GM23338 (cell line): Measurements from ENCODE around the gene VAMP8. TPM values are rescaled to one million over a fixed set of nuclear protein-coding genes. Genes with fewer than 3 reads are reported as not detected.

Experiments used
- ATAC-seq: fragments of 200-7000 bp; cut with Tn5 transposase; 3 replicates; pipeline ENCODE4 v1.9.1; 2020
- DNase-seq: peaks from one replicate; pipeline ENCODE4 v3.0.0-alpha.2; 2015; ENCODE audit warnings: low spot score
- H2AFZ ChIP-seq: fragments of 200-600 bp; sonication (generic); 2 replicates; pipeline ENCODE4 v1.8.0; 2016; ENCODE audit warnings: antibody characterized with exemption, mild to moderate bottlenecking, moderate library complexity
- H3F3A ChIP-seq: fragments of 200-600 bp; sonication (generic); replicated peaks from 2 replicates; pipeline ENCODE4 v1.8.0; 2017; ENCODE audit warnings: antibody characterized with exemption, mixed run types, low read depth
- H3K27ac ChIP-seq: fragments of 200-600 bp; sonication (generic); 2 replicates; pipeline ENCODE4 v1.6.1; 2016; ENCODE audit warnings: low read depth
- H3K27me3 ChIP-seq: fragments of 200-600 bp; sonication (generic); 2 replicates; pipeline ENCODE4 v1.8.0; 2016; ENCODE audit warnings: mild to moderate bottlenecking, mixed run types, moderate library complexity; ENCODE audit not compliant: insufficient read depth
- H3K36me3 ChIP-seq: fragments of 200-600 bp; sonication (generic); 2 replicates; pipeline ENCODE4 v1.8.0; 2016; ENCODE audit warnings: mild to moderate bottlenecking; ENCODE audit not compliant: insufficient read depth
- H3K4me1 ChIP-seq: fragments of 200-600 bp; sonication (generic); 2 replicates; pipeline ENCODE4 v1.8.0; 2016; ENCODE audit warnings: mild to moderate bottlenecking, moderate library complexity; ENCODE audit not compliant: insufficient read depth
- H3K4me2 ChIP-seq: fragments of 200-600 bp; sonication (generic); 2 replicates; pipeline ENCODE4 v1.7.1; 2017; ENCODE audit warnings: mixed run types
- H3K4me3 ChIP-seq: fragments of 200-600 bp; sonication (generic); 2 replicates; pipeline ENCODE4 v1.6.1; 2016; ENCODE audit warnings: mixed run types
- H3K79me2 ChIP-seq: fragments of 200-600 bp; sonication (generic); replicated peaks from 2 replicates; pipeline ENCODE4 v1.8.0; 2017; ENCODE audit warnings: mild to moderate bottlenecking; ENCODE audit not compliant: insufficient read depth
- H3K9me2 ChIP-seq: fragments of 200-600 bp; sonication (generic); 2 replicates; pipeline ENCODE4 v1.8.0; 2017; ENCODE audit not compliant: insufficient read depth
- H4K20me1 ChIP-seq: fragments of 200-600 bp; sonication (generic); replicated peaks from 2 replicates; pipeline ENCODE4 v1.8.0; 2017; ENCODE audit warnings: mild to moderate bottlenecking; ENCODE audit not compliant: insufficient read depth
- H3K27ac Mint-ChIP-seq: 2 replicates; pipeline ENCODE4 v1.8.0; 2020; ENCODE audit warnings: inconsistent platforms, mild to moderate bottlenecking, moderate library complexity, mixed read lengths
- H3K27me3 Mint-ChIP-seq: 3 replicates; pipeline ENCODE4 v1.8.0; 2022; ENCODE audit warnings: low read depth, mild to moderate bottlenecking, moderate library complexity, mixed read lengths, inconsistent platforms; ENCODE audit not compliant: insufficient read depth, poor library complexity
- H3K36me3 Mint-ChIP-seq: 3 replicates; pipeline ENCODE4 v1.8.0; 2021; ENCODE audit warnings: low read depth, mild to moderate bottlenecking, inconsistent platforms, moderate library complexity, mixed read lengths
- H3K4me1 Mint-ChIP-seq: 3 replicates; pipeline ENCODE4 v1.8.0; 2020; ENCODE audit warnings: mild to moderate bottlenecking, inconsistent platforms, mixed read lengths
- H3K4me3 Mint-ChIP-seq: 3 replicates; pipeline ENCODE4 v1.8.0; 2021; ENCODE audit warnings: moderate library complexity, mild to moderate bottlenecking, inconsistent platforms, mixed read lengths
- H3K9me3 Mint-ChIP-seq: 3 replicates; pipeline ENCODE4 v1.8.0; 2020; ENCODE audit warnings: moderate library complexity, mild to moderate bottlenecking, inconsistent platforms, mixed read lengths
- CREB1 ChIP-seq: fragments of 250-450 bp; sonication (Bioruptor Pico); IDR thresholded peaks from 2 replicates; pipeline ENCODE4 v1.5.0; 2020; ENCODE audit warnings: low read depth, mild to moderate bottlenecking, moderate library complexity
- EZH2 ChIP-seq: fragments of 200-600 bp; sonication (generic); IDR thresholded peaks from one replicate; pipeline ENCODE4 v1.8.0; 2017; ENCODE audit warnings: antibody characterized with exemption, mild to moderate bottlenecking, low read depth; ENCODE audit not compliant: unreplicated experiment
- EZH2phosphoT487 ChIP-seq: fragments of 200-600 bp; sonication (generic); IDR thresholded peaks from one replicate; pipeline ENCODE4 v1.8.1; 2018; ENCODE audit warnings: antibody characterized with exemption; ENCODE audit not compliant: unreplicated experiment
- JUNB ChIP-seq: IDR thresholded peaks from one replicate; pipeline ENCODE4 v1.6.1; 2016; ENCODE audit warnings: antibody characterized with exemption; ENCODE audit not compliant: unreplicated experiment
- NANOG ChIP-seq: IDR thresholded peaks from 2 replicates; pipeline ENCODE4 v1.6.1; 2016; ENCODE audit warnings: antibody characterized with exemption, borderline replicate concordance
- POLR2AphosphoS5 ChIP-seq: IDR thresholded peaks from 2 replicates; pipeline ENCODE4 v1.6.1; 2016; ENCODE audit warnings: antibody characterized with exemption, low read depth
- STAT1 ChIP-seq: IDR thresholded peaks from one replicate; pipeline ENCODE4 v1.6.1; 2016; ENCODE audit warnings: antibody characterized with exemption; ENCODE audit not compliant: unreplicated experiment
- ZNF114 ChIP-seq: fragments of 250-450 bp; sonication (Bioruptor Pico); IDR thresholded peaks from 2 replicates; pipeline ENCODE4 v1.5.0; 2020; ENCODE audit warnings: mild to moderate bottlenecking, moderate library complexity
- ZNF331 ChIP-seq: fragments of 250-450 bp; sonication (Bioruptor Pico); IDR thresholded peaks from 2 replicates; pipeline ENCODE4 v1.5.0; 2020; ENCODE audit warnings: low read depth, mild to moderate bottlenecking, moderate library complexity
- ZNF462 ChIP-seq: fragments of 250-450 bp; sonication (Bioruptor Pico); IDR thresholded peaks from 2 replicates; pipeline ENCODE4 v1.5.0; 2020; ENCODE audit warnings: mild to moderate bottlenecking, moderate library complexity
- polyA plus RNA-seq: library from polyadenylated mRNA; unstranded; fragments of >200 nt; fragmentation: Nextera tagmentation; extraction: Ambion mirVana; gene quantifications from 2 replicates; pipeline ENCODE4 v1.2.1, GENCODE V29; 2016
- total RNA-seq: library from RNA; depleted of rRNA; stranded (reverse); fragments of >200 nt; shearing (Covaris generic); gene quantifications from 2 replicates; pipeline ENCODE4 v1.2.3, GENCODE V29; 2014
- TF ChIP-seq, protein P1 (sequence below), 2 experiments: fragments of 200-600 bp in 1 of 2; sonication (generic) in 1 of 2; conservative IDR thresholded peaks; 2 replicates each; pipeline versions ENCODE4 v1.5.1 to v1.6.1; 2016 to 2017; ENCODE audit warnings: antibody characterized with exemption in 2 of 2, low read depth in 2 of 2, mild to moderate bottlenecking in 2 of 2, moderate library complexity in 1 of 2
- TF ChIP-seq, protein P2 (sequence below): IDR thresholded peaks from one replicate; pipeline ENCODE4 v1.6.1; 2018; ENCODE audit warnings: antibody characterized with exemption; ENCODE audit not compliant: unreplicated experiment
- TF ChIP-seq, protein P3 (sequence below): IDR thresholded peaks from 2 replicates; pipeline ENCODE4 v1.6.1; 2016; ENCODE audit warnings: antibody characterized with exemption

VAMP8 gene
- total and polyA plus RNA-seq, 2 experiments from 2014 or later, result 16.3 to 71.7 TPM

- Histone ChIP-seq H3K9me2 (no peaks in the 10 kb centered on the region), H3K79me2 (peaks cover 14% of the 10 kb centered on the region), H3K36me3 (no peaks in the 10 kb centered on the region; the same call in 1 of the 2 replicates), H3F3A (no peaks in the 10 kb centered on the region), H3K27me3 (no peaks in the 10 kb centered on the region), H2AFZ (no peak overlapping the region), H3K4me1 (peaks cover 6% of the 10 kb centered on the region), H3K4me2 (peak overlapping the region; percentile 82), H4K20me1 (0 out of 2 replicates have a peak, but pooled peaks cover 5% of the 10 kb centered on the region), H3K27ac (no peak overlapping the region), H3K4me3 (peak overlapping the region; percentile 74)
- DNase-seq (no peak), ATAC-seq (no peak)
- Mint-ChIP-seq H3K36me3 (peaks cover 7% of the 10 kb centered on the region; the same call in 1 of the 3 replicates), H3K9me3 (no peaks in the 10 kb centered on the region), H3K27me3 (peaks cover 23% of the 10 kb centered on the region), H3K4me3 (peak overlapping the region; percentile 92), H3K4me1 (peaks cover 8% of the 10 kb centered on the region; the same call in 2 of the 3 replicates), H3K27ac (no peak overlapping the region)
- no peak for TF ChIP-seq EZH2
- TF ChIP-seq CREB1 (CRISPR knock-in tag), result no peak
- no peak for TF ChIP-seq EZH2phosphoT487
- TF ChIP-seq ZNF114 (CRISPR knock-in tag), result no peak
- no peak for TF ChIP-seq NANOG
- TF ChIP-seq, protein P1, sequence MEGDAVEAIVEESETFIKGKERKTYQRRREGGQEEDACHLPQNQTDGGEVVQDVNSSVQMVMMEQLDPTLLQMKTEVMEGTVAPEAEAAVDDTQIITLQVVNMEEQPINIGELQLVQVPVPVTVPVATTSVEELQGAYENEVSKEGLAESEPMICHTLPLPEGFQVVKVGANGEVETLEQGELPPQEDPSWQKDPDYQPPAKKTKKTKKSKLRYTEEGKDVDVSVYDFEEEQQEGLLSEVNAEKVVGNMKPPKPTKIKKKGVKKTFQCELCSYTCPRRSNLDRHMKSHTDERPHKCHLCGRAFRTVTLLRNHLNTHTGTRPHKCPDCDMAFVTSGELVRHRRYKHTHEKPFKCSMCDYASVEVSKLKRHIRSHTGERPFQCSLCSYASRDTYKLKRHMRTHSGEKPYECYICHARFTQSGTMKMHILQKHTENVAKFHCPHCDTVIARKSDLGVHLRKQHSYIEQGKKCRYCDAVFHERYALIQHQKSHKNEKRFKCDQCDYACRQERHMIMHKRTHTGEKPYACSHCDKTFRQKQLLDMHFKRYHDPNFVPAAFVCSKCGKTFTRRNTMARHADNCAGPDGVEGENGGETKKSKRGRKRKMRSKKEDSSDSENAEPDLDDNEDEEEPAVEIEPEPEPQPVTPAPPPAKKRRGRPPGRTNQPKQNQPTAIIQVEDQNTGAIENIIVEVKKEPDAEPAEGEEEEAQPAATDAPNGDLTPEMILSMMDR (conservative IDR thresholded peaks at IDR 0.05; ENCODE audit: low read depth in 2 of 2), result no peak
- TF ChIP-seq, protein P2, sequence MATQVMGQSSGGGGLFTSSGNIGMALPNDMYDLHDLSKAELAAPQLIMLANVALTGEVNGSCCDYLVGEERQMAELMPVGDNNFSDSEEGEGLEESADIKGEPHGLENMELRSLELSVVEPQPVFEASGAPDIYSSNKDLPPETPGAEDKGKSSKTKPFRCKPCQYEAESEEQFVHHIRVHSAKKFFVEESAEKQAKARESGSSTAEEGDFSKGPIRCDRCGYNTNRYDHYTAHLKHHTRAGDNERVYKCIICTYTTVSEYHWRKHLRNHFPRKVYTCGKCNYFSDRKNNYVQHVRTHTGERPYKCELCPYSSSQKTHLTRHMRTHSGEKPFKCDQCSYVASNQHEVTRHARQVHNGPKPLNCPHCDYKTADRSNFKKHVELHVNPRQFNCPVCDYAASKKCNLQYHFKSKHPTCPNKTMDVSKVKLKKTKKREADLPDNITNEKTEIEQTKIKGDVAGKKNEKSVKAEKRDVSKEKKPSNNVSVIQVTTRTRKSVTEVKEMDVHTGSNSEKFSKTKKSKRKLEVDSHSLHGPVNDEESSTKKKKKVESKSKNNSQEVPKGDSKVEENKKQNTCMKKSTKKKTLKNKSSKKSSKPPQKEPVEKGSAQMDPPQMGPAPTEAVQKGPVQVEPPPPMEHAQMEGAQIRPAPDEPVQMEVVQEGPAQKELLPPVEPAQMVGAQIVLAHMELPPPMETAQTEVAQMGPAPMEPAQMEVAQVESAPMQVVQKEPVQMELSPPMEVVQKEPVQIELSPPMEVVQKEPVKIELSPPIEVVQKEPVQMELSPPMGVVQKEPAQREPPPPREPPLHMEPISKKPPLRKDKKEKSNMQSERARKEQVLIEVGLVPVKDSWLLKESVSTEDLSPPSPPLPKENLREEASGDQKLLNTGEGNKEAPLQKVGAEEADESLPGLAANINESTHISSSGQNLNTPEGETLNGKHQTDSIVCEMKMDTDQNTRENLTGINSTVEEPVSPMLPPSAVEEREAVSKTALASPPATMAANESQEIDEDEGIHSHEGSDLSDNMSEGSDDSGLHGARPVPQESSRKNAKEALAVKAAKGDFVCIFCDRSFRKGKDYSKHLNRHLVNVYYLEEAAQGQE, result no peak
- TF ChIP-seq ZNF331 (CRISPR knock-in tag), result no peak
- TF ChIP-seq, protein P3, sequence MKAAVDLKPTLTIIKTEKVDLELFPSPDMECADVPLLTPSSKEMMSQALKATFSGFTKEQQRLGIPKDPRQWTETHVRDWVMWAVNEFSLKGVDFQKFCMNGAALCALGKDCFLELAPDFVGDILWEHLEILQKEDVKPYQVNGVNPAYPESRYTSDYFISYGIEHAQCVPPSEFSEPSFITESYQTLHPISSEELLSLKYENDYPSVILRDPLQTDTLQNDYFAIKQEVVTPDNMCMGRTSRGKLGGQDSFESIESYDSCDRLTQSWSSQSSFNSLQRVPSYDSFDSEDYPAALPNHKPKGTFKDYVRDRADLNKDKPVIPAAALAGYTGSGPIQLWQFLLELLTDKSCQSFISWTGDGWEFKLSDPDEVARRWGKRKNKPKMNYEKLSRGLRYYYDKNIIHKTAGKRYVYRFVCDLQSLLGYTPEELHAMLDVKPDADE, result no peak
- no peak for TF ChIP-seq STAT1
- no peak for TF ChIP-seq POLR2AphosphoS5
- no peak for TF ChIP-seq ZNF462 (CRISPR knock-in tag)
- no peak for TF ChIP-seq JUNB
These were observed 19.2 kb downstream of the VAMP8 start for GRCh38 chr2:85596486-85597143.
